ENCODE measurements around the gene PREPL. TPM values are rescaled to one million over a fixed set of nuclear protein-coding genes. Genes with fewer than 3 reads are reported as not detected.

PREPL gene
- total RNA-seq, result 143 TPM

DNA sequence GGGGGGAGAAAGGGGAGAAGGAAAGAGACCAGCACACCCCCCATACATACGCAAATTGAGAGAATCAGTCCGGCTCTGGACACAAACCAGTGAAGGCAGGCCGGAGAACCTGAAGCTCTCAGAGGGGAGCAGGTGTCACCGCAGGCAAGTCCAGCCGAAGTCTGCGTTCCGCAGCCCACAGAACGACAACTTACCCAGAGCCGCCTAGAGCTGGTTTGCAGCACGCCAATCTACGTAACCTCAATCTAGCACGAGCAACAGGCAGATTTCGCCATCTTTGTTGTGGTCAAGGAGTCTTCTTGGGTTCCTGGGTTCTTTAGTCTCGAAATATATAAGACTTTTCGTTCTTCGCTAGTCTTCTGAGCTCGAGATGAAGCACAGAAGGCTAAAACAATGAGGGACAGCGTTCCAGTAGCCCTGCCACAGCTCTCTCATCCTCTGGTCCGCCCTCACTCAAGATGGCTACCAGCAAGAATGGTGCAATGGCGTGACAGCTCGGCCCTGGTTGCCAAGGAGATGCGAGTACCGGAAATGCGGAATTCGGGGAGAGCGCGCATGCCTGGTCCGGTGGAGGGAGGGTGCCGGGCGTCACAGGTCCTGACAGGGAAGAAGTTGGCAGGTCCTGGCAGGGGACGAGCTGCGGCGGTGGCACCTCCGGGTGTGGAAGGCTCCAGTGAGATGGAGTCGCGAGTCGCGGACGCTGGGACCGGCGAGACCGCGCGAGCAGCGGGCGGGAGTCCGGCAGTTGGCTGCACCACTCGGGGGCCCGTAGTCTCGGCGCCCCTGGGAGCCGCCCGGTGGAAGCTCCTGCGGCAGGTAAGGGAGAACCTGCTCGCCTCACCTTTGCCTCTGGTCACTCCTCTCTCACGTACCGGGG lies at the start of gene PREPL, which contains the start of gene CAMKMT:
TSS of gene PREPL (minus strand) at position 165 of the 877 bp plus-strand sequence. CDS start 15,152 bp downstream, outside the sequence.
TSS of gene CAMKMT (plus strand) at position 618 of the 877 bp plus-strand sequence.

Other genes with a start within 250 kb of the PREPL start
- 88.2 TPM for gene PPM1B, start 192.6 kb downstream of the PREPL start, total RNA-seq
- gene SLC3A1, start 86.0 kb downstream of the PREPL start, total RNA-seq, result 0.38 TPM
- gene CAMKMT, start 453 bp upstream of the PREPL start, total RNA-seq, result 17.1 TPM